Measurements from ENCODE around the gene SPACA4.

The SPACA4 gene

GRCh38 chr19:48636859-48637448, 30.4 kb downstream of the SPACA4 start, which contains the start of gene DBP:
DBP (minus strand) TSS chr19:48637379; CDS start chr19:48636994, 385 bp downstream.
- TF ChIP-seq, protein P1, sequence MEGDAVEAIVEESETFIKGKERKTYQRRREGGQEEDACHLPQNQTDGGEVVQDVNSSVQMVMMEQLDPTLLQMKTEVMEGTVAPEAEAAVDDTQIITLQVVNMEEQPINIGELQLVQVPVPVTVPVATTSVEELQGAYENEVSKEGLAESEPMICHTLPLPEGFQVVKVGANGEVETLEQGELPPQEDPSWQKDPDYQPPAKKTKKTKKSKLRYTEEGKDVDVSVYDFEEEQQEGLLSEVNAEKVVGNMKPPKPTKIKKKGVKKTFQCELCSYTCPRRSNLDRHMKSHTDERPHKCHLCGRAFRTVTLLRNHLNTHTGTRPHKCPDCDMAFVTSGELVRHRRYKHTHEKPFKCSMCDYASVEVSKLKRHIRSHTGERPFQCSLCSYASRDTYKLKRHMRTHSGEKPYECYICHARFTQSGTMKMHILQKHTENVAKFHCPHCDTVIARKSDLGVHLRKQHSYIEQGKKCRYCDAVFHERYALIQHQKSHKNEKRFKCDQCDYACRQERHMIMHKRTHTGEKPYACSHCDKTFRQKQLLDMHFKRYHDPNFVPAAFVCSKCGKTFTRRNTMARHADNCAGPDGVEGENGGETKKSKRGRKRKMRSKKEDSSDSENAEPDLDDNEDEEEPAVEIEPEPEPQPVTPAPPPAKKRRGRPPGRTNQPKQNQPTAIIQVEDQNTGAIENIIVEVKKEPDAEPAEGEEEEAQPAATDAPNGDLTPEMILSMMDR (IDR thresholded peaks at IDR 0.05; ENCODE audit: control insufficient read depth, insufficient read depth, low read depth, low read length, missing control alignments) = peak; percentile 12
- no peak for DNase-seq (ENCODE audit: low read depth)
- peak within 1 kb of the TSS; percentile 63 for H3K4me3 ChIP-seq (ENCODE audit: control insufficient read depth, low read depth, low read length)

GRCh38 chr19:48637449-48637947, 31.0 kb downstream of the SPACA4 start:
- peak; percentile 97 for DNase-seq (ENCODE audit: low read depth)
- H3K4me3 ChIP-seq (ENCODE audit: control insufficient read depth, low read depth, low read length) = peak overlapping the region; percentile 63
- TF ChIP-seq, protein P1 (IDR thresholded peaks at IDR 0.05; ENCODE audit: control insufficient read depth, insufficient read depth, low read depth, low read length, missing control alignments) = no peak

DNA sequence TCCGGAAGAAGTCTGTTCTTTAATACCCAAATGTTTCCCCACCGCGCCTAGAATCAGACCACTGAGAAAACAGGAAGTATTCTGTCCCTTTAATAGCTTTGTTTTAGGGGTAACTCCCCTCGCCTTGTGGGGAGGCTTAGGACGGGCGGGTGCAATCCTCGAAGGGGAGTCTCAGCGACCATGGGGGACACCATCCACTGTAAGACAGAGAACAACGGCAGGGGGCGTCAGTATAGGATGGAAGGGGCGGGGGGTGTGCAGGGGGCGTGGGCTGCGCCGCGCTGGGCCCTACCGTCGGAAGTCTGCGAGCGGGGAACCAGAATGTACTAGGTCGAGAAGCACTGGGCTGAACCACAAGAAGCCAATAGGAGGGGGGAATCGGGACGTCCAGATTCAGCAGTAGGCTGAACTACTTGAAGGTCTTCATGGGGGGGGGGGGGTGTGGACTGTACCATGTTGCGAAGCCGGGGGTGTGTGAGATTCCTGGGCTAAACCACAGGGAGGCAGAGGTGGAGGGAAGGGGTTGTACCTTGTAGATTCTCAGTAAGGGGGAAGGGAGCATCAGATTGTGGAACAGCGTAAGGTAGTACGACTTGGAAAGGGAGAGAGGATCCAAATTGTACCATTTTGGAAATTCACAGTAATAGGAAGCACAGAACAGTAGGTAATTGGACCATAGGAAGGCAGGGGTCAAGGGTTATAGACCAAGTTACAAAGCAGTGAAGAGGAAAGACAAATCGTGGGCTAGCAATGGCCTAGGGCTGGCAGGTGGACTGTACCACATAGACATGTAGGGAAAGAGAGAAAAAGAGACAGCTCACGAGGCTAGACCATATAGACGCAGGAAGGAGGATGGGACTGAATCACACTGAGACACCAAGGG, 31.6 kb downstream of the SPACA4 start:
- peak overlapping the region; percentile 63 for H3K4me3 ChIP-seq (ENCODE audit: control insufficient read depth, low read depth, low read length)
- DNase-seq (ENCODE audit: low read depth) = peak; percentile 94
- TF ChIP-seq, protein P1 (IDR thresholded peaks at IDR 0.05; ENCODE audit: control insufficient read depth, insufficient read depth, low read depth, low read length, missing control alignments) = no peak

- no peak for DNase-seq (ENCODE audit: low read depth)
- H3K4me3 ChIP-seq (ENCODE audit: control insufficient read depth, low read depth, low read length) = no peak overlapping the region
- TF ChIP-seq, protein P1 (IDR thresholded peaks at IDR 0.05; ENCODE audit: control insufficient read depth, insufficient read depth, low read depth, low read length, missing control alignments) = no peak
Measured at GRCh38 chr19:48638831-48639381, 32.4 kb downstream of the SPACA4 start.

DNA sequence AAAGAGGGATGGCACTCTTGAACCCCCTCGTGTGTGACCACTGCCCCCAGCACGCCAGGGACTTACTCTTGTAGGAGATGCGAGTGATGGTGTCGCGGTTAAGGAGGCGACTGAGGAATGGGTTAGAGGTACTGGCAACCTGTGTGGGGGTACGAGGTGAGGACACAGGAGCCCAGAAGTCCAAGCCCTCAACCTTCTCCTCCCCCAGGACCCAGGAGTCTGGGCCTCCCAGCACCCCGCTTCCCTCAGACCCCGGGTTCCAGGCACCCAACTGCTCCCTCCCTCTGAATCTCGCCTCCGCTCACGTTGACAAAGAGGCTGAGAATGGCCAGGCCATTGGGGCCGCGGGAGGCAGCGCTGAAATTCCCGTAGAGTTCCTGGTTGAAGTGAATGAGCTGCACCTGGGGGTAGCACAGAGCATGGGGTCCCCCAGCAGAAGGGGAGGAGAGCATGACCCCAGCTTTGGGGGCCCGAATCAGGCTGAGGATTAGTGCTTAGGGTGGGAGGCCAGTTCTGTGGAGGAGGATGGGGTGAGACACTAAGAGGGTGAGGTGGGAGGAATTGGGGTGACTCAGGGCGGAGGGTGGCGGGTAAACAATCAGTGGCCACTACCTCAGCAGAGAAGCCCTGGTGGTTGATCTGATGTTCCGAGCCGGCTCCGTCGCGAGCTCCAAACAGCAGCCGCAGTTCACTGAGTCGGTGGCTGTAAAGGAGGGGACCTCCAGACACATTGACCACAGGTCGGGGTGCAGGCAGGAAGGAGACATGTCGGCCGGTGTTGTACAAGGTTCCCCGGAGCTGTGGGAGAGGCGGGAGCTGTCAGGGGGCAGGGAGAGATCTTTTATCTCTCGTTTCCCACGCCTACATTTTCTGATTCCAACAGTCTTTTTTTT, 33.2 kb downstream of the SPACA4 start:
- H3K4me3 ChIP-seq (ENCODE audit: control insufficient read depth, low read depth, low read length) = no peak overlapping the region
- DNase-seq (ENCODE audit: low read depth) = no peak
- TF ChIP-seq, protein P1 (IDR thresholded peaks at IDR 0.05; ENCODE audit: control insufficient read depth, insufficient read depth, low read depth, low read length, missing control alignments) = no peak

- no peak overlapping the region for H3K4me3 ChIP-seq (ENCODE audit: control insufficient read depth, low read depth, low read length)
- TF ChIP-seq, protein P1 (IDR thresholded peaks at IDR 0.05; ENCODE audit: control insufficient read depth, insufficient read depth, low read depth, low read length, missing control alignments) = no peak
- no peak for DNase-seq (ENCODE audit: low read depth)
Measured at GRCh38 chr19:48641850-48642249, 35.3 kb downstream of the SPACA4 start.
